ENCODE data around the gene CCDC3. TPM values are rescaled to one million over a fixed set of nuclear protein-coding genes. Genes with fewer than 3 reads are reported as not detected.

CCDC3 gene
- total and polyA plus RNA-seq, 4 donors: 2.2 to 12.3 (median 6.6) TPM

- Histone ChIP-seq H3K4me3 (ENCODE audit: low read depth in 1 of 3, low read length in 3 of 3) (no peak overlapping the region), H3K4me1 (ENCODE audit: control insufficient read depth in 4 of 4, insufficient read depth in 4 of 4, low read length in 3 of 4) (no peaks in the 10 kb centered on the region)
- 0% methylated on average over 1 of the region's 1 CpG for WGBS
These were observed 46.6 kb downstream of the CCDC3 start for GRCh38 chr10:12954866-12955265.

GRCh38 chr10:12950583-12951128 is 50.9 kb downstream of the CCDC3 start:
- Histone ChIP-seq H3K4me3 (ENCODE audit: low read depth in 1 of 3, low read length in 3 of 3) (no peak overlapping the region), H3K9ac (ENCODE audit: low read depth in 1 of 2, low read length in 2 of 2) (no peak overlapping the region), H3K4me1 (ENCODE audit: control insufficient read depth in 4 of 4, insufficient read depth in 4 of 4, low read length in 3 of 4) (no peaks in the 10 kb centered on the region), H3K9me3 (ENCODE audit: control insufficient read depth in 4 of 4, low read length in 3 of 4) (no peaks in the 10 kb centered on the region), H3K27me3 (ENCODE audit: control insufficient read depth in 4 of 4, insufficient read depth in 4 of 4, low read length in 3 of 4) (no peaks in the 10 kb centered on the region), H3K27ac (ENCODE audit: low read depth in 1 of 2, low read length in 2 of 2) (no peak overlapping the region), H3K36me3 (ENCODE audit: control insufficient read depth in 4 of 4, insufficient read depth in 3 of 4, low read depth in 1 of 4, low read length in 3 of 4) (no peaks in the 10 kb centered on the region)
- WGBS: 78% methylated on average over 5 of the region's 5 CpGs
- DNase-seq (ENCODE audit: low spot score): peak; percentile 32
- TF ChIP-seq RXRA (IDR thresholded peaks at IDR 0.05) (peak in 1 of 2 donors; percentile 27), MAX (IDR thresholded peaks at IDR 0.05) (no peak), ATF3 (IDR thresholded peaks at IDR 0.05) (no peak), NR2F2 (IDR thresholded peaks at IDR 0.05) (no peak), SP1 (IDR thresholded peaks at IDR 0.05) (no peak)

More at GRCh38 chr10:12954866-12955265, 46.6 kb downstream of the CCDC3 start:
- Histone ChIP-seq H3K36me3 (ENCODE audit: control insufficient read depth in 4 of 4, insufficient read depth in 3 of 4, low read depth in 1 of 4, low read length in 3 of 4) (no peaks in the 10 kb centered on the region), H3K27me3 (ENCODE audit: control insufficient read depth in 4 of 4, insufficient read depth in 4 of 4, low read length in 3 of 4) (no peaks in the 10 kb centered on the region), H3K9me3 (ENCODE audit: control insufficient read depth in 4 of 4, low read length in 3 of 4) (no peaks in the 10 kb centered on the region), H3K9ac (ENCODE audit: low read depth in 1 of 2, low read length in 2 of 2) (no peak overlapping the region), H3K27ac (ENCODE audit: low read depth in 1 of 2, low read length in 2 of 2) (no peak overlapping the region)
- no peak for DNase-seq (ENCODE audit: low spot score)
- TF ChIP-seq FOXA1 (IDR thresholded peaks at IDR 0.05): no peak
- TF ChIP-seq JUND (IDR thresholded peaks at IDR 0.05): no peak
- TF ChIP-seq RAD21 (IDR thresholded peaks at IDR 0.05): no peak
- no peak for TF ChIP-seq ZBTB33 (IDR thresholded peaks at IDR 0.05)
- no peak for TF ChIP-seq YY1 (IDR thresholded peaks at IDR 0.05)
- TF ChIP-seq REST (IDR thresholded peaks at IDR 0.05): no peak
- no peak for TF ChIP-seq ATF3 (IDR thresholded peaks at IDR 0.05)
- no peak for TF ChIP-seq FOXA2 (IDR thresholded peaks at IDR 0.05)
- TF ChIP-seq RXRA (IDR thresholded peaks at IDR 0.05): no peak
- TF ChIP-seq TAF1 (conservative IDR thresholded peaks at IDR 0.05): no peak
- no peak for TF ChIP-seq HNF4G (IDR thresholded peaks at IDR 0.05)
- TF ChIP-seq EGR1 (IDR thresholded peaks at IDR 0.05; ENCODE audit: low read depth in 2 of 2): no peak
- no peak for TF ChIP-seq GABPA (IDR thresholded peaks at IDR 0.05 in 1 of 2, conservative IDR thresholded peaks at IDR 0.05 in 1 of 2)

All from liver (tissue), 9 donors.